Fibroblast of skin of abdomen (primary cell): ENCODE data around the gene DNAJB4.
"Not testable (repeated sequence)": the region's sequence is repeated elsewhere in the genome, so short reads cannot be mapped to it uniquely, and the experiment has no call there.

ENCODE experiments used
- DNase-seq: peaks from one replicate; pipeline ENCODE4 v3.0.0-alpha.2; 2013

DNAJB4 gene

DNA sequence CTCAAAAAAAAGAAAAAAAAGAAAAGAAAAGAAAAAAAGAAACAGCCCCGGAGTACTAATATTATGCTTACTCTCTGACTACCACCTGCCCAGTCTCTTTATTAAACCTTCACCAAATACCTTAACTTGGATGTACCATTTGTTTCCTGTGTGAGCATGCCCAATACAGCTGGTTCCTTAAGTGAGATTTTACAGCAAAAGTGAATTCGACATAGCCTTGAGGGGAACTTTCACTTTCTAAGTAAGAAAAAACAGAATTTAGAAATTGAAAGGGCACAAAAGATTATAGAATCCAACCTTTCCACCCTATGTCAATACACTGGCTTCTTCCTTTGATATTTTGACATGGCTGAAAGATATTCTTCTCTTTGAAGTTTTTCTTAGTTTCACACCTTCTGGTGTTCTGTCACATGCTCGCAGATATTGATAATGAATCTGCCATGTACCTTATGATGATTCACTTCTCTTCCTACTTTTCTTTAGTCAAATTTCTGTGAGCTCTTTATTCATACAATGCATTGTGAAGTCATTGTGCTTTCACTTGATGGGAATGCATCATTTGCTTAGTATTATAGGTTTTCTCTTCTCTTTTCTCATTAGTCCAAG is 35.8 kb downstream of the DNAJB4 start:
- DNase-seq = no peak

DNA sequence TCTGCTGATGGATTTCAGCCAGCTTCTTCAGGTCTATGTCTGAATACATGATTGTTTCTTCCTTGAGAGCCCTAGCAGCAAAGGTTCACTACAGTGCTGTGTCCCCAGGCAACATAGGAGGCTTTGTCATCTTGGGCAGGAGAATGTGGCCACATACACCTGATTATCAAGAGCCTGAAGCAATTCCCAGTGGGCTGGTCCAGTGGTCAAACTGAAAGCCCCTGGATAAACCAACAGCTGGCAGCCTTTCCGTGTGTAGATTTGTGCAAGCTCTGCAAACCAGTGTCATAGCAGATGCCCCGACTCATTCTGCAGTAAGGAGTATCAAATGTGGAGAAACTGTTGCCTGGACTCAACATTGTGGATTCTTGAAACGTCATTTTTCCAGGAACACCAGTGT is 38.7 kb downstream of the DNAJB4 start:
- no peak for DNase-seq

DNA sequence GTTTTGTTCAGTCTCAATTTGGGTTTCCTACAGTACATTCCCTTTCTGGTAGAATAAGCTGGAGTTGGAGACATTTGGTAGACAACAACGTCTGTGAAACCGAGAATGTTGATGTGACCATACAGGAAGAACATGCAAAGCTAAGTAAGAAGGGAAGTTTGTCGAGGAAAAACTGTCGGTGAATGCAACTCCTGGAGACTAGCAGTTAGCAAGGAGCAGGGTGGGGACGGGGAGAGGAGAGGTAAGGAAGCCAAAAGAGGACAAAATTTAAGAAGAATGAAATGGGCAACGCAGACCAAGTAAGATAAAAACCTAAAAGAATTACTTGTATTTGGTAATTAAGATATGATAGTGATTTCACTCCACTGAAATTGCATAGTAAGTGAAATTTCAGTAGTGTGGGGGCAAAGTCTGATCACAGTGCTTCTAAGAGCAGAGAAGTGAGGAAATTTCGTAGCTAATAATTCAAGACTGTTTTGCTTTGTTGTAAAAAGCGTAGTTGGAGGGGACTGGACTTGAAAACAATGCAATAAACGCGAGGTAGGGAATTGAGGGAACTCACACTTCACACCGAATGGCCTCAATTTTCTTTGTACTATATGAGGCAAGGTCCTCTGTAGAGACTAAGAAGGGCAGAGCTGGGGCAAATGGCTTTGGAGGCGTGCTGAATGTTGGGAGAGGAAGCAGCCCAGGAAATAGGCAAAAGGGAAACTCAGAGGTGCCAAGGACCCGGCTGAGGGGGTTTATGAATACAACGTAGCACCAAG is 40.2 kb downstream of the DNAJB4 start:
- DNase-seq = no peak

DNA sequence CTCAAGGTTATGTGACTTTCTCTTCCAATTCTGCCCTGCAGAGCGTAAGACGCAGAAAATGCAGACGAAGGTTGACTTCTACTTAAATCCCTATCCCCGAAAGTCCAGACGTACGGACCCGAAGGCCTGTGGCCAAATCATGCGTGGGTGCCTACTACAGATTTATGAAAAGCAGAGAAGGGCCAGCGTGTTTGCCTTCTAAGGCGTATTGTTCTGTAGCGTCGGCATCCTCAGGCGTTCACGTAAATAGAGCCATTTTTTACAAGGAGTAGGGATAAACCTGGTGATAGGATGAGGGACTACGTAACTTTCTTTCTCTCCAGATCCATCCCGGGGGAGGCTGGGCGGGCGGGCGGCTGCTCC is 40.8 kb downstream of the DNAJB4 start:
- DNase-seq = no peak

DNA sequence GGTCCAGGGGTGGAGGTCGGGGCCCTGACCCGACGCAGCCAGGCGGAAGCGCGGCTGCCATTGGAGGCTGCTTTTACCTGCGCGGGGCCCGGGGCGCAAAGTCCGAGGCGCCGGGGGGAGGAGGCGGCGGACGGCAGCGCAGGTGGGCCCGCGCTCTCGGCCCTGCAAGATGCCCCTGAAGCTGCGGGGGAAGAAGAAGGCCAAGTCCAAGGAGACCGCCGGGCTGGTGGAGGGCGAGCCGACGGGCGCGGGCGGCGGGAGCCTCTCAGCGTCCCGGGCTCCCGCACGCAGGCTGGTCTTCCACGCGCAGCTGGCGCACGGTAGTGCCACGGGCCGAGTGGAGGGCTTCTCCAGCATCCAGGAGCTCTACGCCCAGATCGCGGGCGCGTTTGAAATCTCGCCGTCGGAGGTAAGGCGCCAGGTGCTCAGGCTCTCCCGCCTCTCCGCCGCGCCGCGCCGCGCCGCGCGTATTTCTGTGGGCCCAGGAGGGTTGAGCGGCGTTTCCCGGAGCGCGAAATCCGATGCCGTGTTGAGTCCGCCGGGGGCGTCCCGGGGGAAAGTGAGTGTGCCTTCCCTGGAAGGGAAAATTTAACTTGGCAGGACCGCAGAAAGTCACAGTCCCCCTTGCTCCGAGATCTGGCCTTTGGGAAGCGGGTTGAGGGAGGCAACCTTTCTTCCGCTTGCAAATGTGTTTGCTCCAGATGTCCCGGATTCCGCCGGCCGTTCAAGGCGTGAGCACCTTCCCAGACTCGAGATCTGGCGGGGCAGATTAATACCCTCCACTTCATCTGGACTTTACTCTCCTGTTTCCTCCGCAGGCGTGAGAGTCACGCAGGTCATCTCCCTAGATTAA is 41.4 kb downstream of the DNAJB4 start, which contains the start of gene GIPC2:
GIPC2 (plus strand) TSS at position 41 of the 853 bp plus-strand sequence; CDS start at position 170, 129 bp downstream.
- DNase-seq = peak; percentile 17

DNA sequence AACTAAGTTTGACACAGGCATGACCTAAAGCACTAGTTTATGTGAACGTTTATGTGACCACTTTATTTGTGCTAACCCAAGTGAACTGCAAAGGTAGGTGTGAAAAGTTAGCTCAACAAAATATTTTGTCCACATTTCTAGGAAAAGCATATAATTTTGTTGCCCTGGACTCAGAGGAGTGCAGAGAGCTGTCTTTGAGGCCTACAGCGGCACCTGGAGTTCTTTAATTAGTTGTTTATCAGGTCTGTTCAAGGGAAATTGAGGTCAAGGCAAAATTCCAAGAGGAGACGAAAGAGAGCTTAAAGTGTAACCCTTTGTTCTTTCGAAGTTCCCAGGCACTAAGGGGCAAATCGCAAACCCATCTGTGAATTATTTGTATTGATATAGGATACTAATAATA is 42.4 kb downstream of the DNAJB4 start:
- DNase-seq = no peak

DNA sequence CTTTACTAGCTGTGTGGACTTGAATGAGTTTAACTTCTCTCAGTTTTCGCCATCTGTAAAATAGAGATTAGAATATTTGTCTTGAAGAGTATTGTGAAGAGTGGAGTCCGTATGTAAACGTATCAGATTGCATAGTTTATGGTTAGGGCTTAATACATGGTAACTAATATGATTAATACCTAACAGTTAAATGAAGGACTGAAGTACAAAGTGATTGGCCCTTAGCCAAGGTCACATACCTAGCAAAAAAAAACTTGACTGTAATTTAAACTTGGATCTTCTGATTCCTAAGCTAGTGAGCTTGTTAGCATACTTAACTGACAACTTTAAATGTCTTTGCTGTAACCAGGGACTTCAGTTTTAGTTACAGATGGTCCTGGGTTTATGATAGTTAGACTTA is 42.9 kb downstream of the DNAJB4 start:
- no peak for DNase-seq

DNA sequence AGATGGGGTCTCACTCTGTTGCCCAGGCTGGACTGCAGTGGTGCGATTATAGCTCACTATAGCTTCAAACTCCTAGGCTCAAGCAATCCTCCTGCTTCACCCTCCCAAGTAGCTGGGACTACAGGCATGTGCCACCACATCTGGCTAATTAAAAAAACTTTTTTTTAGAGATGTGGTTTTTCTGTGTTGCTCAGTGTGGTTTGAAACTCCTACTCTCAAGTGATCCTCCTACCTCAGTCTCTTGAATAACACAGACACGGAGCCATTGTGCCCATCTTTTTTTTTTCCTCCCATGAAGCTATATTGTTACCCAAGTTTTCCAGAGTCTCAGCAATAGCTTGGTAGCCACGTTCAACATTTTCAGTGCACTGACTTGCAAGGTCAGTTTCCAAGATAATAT is 43.7 kb downstream of the DNAJB4 start:
- DNase-seq = no peak

DNA sequence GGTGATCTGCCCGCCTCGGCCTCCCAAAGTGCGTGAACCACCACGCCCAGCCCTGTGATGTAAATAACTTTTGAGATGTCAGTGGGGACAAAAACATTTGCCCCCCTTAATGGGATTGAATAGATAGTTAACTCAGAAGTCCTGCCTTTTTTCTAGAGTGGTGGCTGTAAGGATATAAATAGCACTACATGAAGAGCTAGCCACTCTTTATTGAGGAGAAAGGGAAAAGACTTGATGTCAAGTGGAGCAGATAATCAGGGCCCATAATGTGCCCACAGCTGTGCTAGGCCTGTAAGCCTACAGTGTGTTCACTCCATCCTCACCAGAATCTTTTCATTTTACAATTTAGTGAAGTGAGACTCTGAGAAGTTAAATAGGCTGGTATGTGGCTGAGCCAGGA is 44.7 kb downstream of the DNAJB4 start:
- DNase-seq = no peak

DNA sequence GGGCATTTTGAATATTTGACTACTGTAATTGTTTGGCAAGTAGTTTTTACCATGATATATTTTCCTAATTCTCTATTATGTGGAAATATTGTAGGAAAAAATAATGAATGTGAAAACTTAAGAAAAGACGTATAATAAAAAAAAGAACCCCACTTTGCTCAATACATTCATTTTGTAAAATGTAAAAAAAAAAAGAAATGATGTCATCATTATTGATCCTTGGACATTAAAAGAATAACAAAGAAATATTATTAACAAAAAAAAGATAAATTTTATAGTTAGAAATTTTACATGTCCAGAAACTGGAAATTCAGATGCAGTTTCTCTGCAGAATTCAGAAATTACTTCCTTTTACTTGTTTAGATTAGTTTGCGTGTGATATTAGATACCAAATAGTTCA is 46.3 kb downstream of the DNAJB4 start:
- no peak for DNase-seq

DNA sequence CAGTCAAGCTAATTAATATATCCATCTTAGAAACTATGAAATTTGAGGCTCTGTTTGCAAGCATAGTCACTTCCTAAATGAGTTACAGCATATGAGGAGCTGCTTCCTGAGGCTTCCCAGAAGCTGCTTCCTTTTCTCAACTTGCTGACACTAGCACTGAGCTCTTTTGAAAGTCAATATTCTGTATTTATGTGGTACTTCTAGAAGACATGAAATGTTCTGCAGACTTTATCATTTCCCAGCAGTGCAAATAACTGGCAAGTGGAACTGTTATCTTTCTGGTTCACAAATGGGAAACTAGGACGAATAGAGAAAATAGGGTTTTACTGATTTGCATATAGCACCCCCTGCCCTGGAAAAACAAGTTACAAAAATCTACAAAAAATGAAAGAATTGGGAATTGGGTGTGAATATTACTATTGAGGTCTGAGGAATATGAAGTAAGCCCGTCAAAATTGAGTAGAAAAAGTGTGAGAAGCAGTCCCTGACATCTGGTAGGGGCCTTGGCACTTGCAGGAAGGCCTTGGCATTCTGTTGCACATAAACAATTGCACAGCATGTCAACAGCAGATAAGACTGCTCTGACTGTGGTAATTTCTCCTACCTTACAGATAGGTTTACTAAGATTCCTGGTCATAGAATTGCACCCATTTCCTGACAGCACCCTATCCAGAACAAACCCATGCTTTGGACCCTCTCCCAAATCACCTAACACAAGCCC is 48.1 kb downstream of the DNAJB4 start:
- no peak for DNase-seq

DNA sequence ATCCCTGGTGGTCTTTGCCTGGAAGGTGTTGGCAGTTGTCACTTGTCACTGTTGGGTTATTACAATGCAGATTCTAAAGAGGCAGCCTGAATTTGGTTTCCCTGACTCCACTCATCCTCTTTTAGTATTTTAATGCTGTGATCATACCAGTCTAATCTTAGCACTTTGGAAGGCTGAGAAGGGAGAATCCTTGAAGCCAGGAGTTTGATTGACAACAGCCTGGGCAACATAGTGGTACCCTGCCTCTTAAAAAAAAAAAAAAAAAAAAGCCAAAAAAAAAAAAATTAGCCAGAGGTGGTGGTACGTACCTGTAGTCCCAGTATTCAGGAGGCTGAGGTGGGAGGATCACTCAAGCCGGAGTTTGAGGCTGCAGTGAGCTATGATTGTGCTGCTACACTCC is 48.8 kb downstream of the DNAJB4 start:
- no peak for DNase-seq

DNA sequence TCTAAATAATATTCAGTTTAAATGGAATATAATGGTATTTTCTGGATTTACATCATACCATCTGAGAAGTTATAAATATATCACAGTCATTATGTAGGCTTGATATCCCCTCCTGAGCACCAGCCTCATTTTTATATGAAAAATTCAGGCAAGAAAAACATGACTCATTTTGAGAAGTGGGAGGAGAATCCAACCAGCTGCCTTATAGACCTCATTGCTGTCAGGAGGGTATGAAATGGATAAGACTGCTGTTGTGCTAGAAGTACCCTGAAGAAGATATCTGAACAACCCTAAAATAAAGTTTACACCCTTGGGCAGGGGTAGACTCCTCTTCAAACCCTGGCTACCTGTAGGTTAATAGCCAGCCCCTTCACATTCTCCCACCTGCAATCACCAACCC is 49.8 kb downstream of the DNAJB4 start:
- peak; percentile 21 for DNase-seq

DNA sequence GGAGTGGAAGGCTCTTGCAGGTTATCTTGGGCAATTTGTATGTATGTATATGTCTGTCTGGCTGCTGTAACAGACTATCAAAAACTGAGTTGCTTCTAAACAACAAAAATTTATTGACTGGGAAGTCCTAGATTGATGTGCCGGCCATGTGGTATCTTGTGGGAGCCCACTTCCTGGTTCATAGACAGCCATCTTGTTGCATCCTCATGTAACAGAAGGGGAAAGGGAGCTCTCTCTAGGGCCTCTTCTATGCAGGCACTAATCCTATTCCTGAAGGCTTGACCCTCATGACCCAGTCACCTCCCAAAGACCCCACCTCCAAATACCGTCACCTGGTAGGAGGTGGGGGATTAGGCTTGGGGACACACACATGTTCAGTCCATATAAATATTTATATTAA is 50.2 kb downstream of the DNAJB4 start:
- DNase-seq = no peak

DNA sequence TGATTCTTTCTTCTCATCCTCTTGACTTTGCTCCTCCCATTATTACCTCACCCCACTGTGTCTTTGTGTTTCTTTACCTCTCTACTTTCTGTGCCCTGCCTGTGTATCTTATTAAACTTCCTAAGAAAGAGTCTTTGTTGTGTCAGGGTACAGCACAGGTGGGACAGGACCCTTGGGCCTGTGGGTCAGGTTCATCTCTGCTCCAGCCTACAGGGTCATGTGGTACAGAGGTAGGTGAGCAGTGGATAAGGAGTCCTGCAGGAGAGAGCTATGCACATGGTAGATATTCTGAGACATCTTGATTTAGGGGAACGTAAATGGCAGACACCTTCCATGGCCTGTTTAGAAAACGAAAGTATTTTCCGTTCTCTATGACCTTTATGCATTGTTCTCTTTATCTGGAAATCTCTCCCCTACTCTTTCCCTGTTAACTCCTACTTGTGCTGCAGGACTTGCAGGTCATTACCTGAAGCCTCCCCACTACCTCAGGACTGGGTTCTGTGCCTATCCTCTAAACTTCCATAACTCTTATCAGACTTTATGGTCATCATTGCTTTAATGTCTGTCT is 50.9 kb downstream of the DNAJB4 start:
- DNase-seq = no peak

DNA sequence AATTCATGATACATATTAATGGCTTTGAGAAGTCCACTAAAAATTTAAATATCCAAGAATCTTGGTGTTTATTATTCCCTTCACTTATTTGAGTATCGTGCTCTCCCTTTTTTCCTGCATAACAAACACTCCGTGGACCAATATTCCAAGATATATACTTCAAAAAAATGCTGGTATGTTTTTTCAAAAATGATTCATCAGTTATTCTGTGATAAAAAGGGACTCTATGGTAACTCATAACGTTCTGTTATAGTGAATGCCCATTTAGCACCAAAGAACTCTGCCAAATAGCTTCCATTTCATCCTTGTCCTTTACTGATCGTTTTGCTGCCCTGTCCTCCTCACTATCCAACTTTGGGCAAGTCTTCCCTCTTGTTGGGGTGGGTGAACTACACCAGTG is 53.9 kb downstream of the DNAJB4 start:
- DNase-seq = no peak

DNA sequence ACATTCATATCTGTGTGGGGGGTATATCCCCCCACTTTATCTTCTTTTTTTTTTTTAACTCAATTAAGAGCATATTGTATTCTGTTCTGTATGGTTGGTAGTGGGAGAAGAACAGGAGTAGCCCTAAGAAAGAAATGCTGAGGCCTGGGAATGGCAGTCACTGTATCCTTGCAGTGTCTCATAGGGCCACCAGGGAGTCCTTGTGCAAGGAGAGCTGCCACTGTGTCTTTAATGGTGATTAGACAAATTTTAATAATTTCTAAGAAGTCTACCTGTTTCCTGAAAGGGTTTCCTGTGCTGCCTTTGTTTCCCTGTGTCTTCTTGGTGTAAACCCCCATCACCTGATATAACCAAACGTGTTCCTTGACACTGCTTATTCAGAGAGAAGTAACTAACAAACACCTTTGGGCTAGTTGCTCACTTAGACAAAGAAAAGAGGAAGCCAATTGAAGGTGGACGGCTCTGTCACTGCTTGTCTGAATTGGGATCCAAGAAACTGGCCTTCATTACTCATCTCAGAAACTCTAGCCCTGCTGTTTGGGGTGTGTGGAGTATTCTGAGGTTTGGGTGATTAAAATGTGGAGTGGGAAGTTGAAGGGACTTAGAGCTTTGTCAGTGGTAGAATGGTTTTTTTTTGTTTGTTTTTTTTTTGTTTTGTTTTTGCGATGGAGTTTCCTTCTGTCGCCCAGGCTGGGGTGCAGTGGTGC is 56.3 kb downstream of the DNAJB4 start:
- no peak for DNase-seq

DNA sequence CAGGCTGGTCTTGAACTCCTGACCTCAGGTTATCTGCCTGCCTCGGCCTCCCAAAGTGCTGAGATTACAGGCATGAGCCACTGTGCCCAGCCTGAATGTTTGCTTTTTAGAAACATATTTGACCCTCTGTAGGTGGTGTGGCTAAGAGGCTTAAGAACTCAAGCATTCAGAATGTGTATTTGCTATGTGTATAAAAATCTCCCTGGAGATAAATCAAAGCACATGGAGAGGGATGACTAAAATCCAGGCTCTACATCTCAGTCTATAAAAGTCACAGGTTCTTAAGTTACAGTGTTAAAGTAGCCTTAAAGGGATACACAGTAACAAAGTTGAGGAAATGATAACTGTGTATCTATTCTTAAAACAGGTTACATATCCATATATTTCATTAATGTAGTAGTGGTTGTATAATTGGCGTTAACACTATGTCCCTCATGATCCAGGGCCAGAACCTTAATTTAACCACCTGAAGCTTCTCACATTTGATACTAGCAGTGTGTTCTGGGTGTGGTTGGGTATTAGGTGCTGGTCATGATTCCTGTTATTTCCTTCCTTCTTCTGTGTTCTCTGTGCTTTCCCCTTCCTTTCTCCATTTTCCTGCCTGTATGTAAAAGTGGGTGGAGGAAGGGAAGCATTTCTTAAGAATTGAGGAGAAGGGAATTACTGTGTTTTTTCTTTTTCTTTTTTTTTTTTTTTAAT is 57.2 kb downstream of the DNAJB4 start:
- peak; percentile 81 for DNase-seq

DNA sequence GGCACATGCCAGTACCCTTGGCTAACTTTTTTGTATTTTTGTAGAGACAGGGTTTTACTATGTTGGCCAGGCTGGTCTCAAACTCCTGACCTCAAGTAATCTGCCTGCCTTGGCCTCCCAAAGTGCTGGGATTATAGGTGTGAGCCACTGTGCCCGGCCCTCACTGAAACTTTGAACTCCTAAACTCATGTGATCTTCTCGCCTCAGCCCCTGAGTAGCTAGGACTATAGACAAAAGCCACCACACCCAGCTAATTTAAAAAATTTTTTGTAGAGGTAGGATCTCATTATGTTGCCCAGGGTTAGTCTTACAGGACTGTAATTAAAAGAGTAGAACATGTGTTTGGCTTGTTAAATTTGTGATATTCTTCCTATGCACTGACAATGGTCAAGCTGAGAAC is 60.1 kb downstream of the DNAJB4 start:
- not testable (repeated sequence) for DNase-seq
